Activated T-helper 2 cell treated with anti-CD3 and anti-CD28 coated beads, Interferon-gamma antibody, Interleukin-2, Interleukin-4, amounts not matched to agents 10 μg/mL and 5 μg/mL and 100 μg/mL, durations not matched to agents 14 hours and 24 hours and 36 hours (primary cell): Measurements from ENCODE around the gene FLNB. TPM values are rescaled to one million over a fixed set of nuclear protein-coding genes. Genes with fewer than 3 reads are reported as not detected.

Source experiments
- DNase-seq: peaks from one replicate; pipeline ENCODE4 v3.0.0; 2021; ENCODE audit warnings: low spot score
- H3K27ac Mint-ChIP-seq: one replicate; pipeline ENCODE4 v1.8.0; 2021; ENCODE audit warnings: mixed read lengths
- H3K27me3 Mint-ChIP-seq: one replicate; pipeline ENCODE4 v1.8.0; 2021; ENCODE audit warnings: low read depth, mixed read lengths
- H3K36me3 Mint-ChIP-seq: one replicate; pipeline ENCODE4 v1.8.0; 2021; ENCODE audit warnings: low read depth, mixed read lengths
- H3K4me1 Mint-ChIP-seq: one replicate; pipeline ENCODE4 v1.8.0; 2021; ENCODE audit warnings: low read depth, mixed read lengths
- H3K4me3 Mint-ChIP-seq: one replicate; pipeline ENCODE4 v1.8.0; 2021; ENCODE audit warnings: low read depth, mild to moderate bottlenecking, moderate library complexity, mixed read lengths
- H3K9me3 Mint-ChIP-seq: one replicate; pipeline ENCODE4 v1.8.0; 2021; ENCODE audit warnings: mixed read lengths
- intact Hi-C: fragments of 100-400 bp; cut with micrococcal nuclease; formaldehyde crosslinking; loops from one replicate; pipeline ENCODE4 v1.15.1; 2023
- total RNA-seq: library from RNA; stranded (reverse); gene quantifications from 2 replicates; pipeline ENCODE4 v1.2.3, GENCODE V29; 2022

FLNB gene
- total RNA-seq, 1 donor from 2014 or later, result 35.6 TPM

- Mint-ChIP-seq H3K9me3 (no peaks in the 10 kb centered on the region), H3K4me3 (no peak overlapping the region), H3K4me1 (no peaks in the 10 kb centered on the region), H3K27me3 (no peaks in the 10 kb centered on the region), H3K36me3 (peaks cover 25% of the 10 kb centered on the region), H3K27ac (no peak overlapping the region)
- intact Hi-C loops, result no loop called here
- no peak for DNase-seq
These were observed 142.0 kb downstream of the FLNB start for GRCh38 chr3:58150130-58150809.

GRCh38 chr3:58150810-58151199, 142.6 kb downstream of the FLNB start:
- no peak overlapping the region for H3K27ac Mint-ChIP-seq
- no peak for DNase-seq
- H3K36me3 Mint-ChIP-seq, result peaks cover 25% of the 10 kb centered on the region
- no peaks in the 10 kb centered on the region for H3K27me3 Mint-ChIP-seq
- intact Hi-C loops, result no loop called here
- H3K9me3 Mint-ChIP-seq, result no peaks in the 10 kb centered on the region
- H3K4me1 Mint-ChIP-seq, result no peaks in the 10 kb centered on the region
- H3K4me3 Mint-ChIP-seq, result no peak overlapping the region

DNA sequence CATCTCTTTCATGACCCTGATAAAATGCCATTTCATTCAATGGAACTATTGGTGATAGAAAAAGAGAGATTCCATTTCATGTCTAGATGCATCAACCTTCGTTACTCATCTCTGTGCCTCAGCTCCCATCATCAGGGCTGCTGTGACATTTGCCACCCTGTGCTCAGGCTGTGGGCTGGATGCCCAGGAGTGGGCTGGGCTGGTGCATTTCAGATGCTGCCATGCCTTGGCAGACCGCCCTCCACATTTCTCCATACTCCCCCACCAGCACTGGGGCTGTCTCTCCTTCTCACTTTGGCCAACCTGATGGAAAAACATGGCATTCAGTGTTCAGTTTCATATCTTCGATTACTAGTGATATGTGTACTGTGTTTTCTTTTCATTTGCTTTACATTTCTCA, 143.4 kb downstream of the FLNB start:
- H3K4me1 Mint-ChIP-seq, result no peaks in the 10 kb centered on the region
- no peak overlapping the region for H3K4me3 Mint-ChIP-seq
- intact Hi-C loops, result no loop called here

DNA sequence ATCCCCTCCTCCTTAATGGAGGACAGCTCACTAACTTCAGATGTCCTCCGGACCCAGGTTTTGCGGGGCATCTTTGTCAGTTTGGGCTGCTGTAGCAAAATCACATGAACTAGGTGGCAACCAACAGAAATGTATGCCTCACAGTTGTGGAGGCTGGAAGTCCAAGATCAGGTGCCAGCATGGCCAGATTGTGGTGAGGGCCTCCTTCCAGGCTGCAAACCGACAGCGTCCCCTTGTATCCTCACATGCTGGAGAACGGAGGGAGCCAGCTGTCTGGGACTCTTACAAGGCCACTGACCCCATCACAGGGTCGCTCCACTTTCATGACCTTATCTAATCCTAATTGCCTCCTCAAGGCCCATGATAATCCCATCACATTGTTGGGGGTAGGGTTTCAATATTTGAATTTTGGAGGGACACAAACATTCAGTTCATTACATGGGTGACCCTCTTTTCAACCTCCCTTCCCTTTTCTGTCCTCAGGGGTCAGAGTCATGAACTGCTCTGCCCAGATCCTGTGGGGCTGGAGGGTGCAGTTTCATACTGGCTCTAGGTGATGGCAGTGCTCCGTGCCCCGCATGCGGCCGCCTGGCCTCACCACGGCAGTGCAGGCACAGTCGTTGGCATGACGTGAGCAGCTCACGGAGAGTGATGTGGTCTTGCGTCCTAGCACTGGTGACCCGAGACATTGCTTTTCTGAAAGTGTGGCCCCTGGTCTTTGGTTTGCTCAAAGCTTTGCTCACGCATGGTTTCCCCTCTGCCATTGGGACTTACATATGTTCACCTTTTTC, 144.2 kb downstream of the FLNB start:
- peaks cover 25% of the 10 kb centered on the region for H3K36me3 Mint-ChIP-seq
- intact Hi-C loops, result no loop called here
- no peak for DNase-seq
- H3K4me3 Mint-ChIP-seq, result no peak overlapping the region
- H3K4me1 Mint-ChIP-seq, result no peaks in the 10 kb centered on the region
- H3K9me3 Mint-ChIP-seq, result no peaks in the 10 kb centered on the region
- no peaks in the 10 kb centered on the region for H3K27me3 Mint-ChIP-seq
- no peak overlapping the region for H3K27ac Mint-ChIP-seq

More for the DNA sequence above, 143.4 kb downstream of the FLNB start:
- Mint-ChIP-seq H3K27ac (no peak overlapping the region), H3K36me3 (peaks cover 25% of the 10 kb centered on the region), H3K27me3 (no peaks in the 10 kb centered on the region), H3K9me3 (no peaks in the 10 kb centered on the region)
- DNase-seq, result no peak

- H3K27ac Mint-ChIP-seq, result no peak overlapping the region
- no peak overlapping the region for H3K4me3 Mint-ChIP-seq
- no peaks in the 10 kb centered on the region for H3K9me3 Mint-ChIP-seq
- H3K4me1 Mint-ChIP-seq, result no peaks in the 10 kb centered on the region
- peaks cover 25% of the 10 kb centered on the region for H3K36me3 Mint-ChIP-seq
- DNase-seq, result no peak
- no peaks in the 10 kb centered on the region for H3K27me3 Mint-ChIP-seq
- intact Hi-C loops, result no loop called here
These were observed 145.1 kb downstream of the FLNB start for GRCh38 chr3:58153371-58153770.

GRCh38 chr3:58154626-58155449, 146.6 kb downstream of the FLNB start:
- Mint-ChIP-seq H3K4me3 (no peak overlapping the region), H3K9me3 (no peaks in the 10 kb centered on the region), H3K27me3 (no peaks in the 10 kb centered on the region), H3K36me3 (peaks cover 12% of the 10 kb centered on the region), H3K4me1 (no peaks in the 10 kb centered on the region), H3K27ac (no peak overlapping the region)
- intact Hi-C loops, result no loop called here
- no peak for DNase-seq

GRCh38 chr3:58155838-58156237, 147.6 kb downstream of the FLNB start:
- no peaks in the 10 kb centered on the region for H3K27me3 Mint-ChIP-seq
- H3K4me3 Mint-ChIP-seq, result no peak overlapping the region
- no peak overlapping the region for H3K27ac Mint-ChIP-seq
- H3K36me3 Mint-ChIP-seq, result peaks cover 13% of the 10 kb centered on the region
- DNase-seq, result no peak
- H3K9me3 Mint-ChIP-seq, result no peaks in the 10 kb centered on the region
- no peaks in the 10 kb centered on the region for H3K4me1 Mint-ChIP-seq
- intact Hi-C loops, result no loop called here

DNA sequence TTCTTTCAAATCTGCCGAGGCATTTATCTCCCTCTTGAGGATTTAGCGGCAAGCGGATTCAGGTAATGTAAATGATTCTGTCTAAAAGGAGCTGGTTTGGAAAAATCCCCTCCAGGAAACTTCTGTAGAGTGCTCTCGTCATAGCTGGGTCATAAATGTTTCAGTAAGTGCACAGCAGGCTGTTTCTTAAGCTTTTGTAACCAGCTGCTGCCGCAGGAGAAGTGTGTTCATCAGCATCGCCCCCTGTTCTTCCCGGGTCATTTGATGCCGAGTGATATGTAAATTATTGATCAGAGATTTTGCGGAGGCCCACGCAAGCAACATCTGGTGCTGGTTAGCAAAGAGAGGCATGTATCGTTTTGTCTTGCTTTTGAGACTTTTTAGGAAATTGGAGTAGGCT, 149.5 kb downstream of the FLNB start:
- no peak for DNase-seq
- Mint-ChIP-seq H3K4me3 (no peak overlapping the region), H3K9me3 (no peaks in the 10 kb centered on the region), H3K27ac (no peak overlapping the region), H3K36me3 (peaks cover 20% of the 10 kb centered on the region), H3K27me3 (no peaks in the 10 kb centered on the region), H3K4me1 (peaks cover 1% of the 10 kb centered on the region)
- intact Hi-C loops, result no loop called here

DNA sequence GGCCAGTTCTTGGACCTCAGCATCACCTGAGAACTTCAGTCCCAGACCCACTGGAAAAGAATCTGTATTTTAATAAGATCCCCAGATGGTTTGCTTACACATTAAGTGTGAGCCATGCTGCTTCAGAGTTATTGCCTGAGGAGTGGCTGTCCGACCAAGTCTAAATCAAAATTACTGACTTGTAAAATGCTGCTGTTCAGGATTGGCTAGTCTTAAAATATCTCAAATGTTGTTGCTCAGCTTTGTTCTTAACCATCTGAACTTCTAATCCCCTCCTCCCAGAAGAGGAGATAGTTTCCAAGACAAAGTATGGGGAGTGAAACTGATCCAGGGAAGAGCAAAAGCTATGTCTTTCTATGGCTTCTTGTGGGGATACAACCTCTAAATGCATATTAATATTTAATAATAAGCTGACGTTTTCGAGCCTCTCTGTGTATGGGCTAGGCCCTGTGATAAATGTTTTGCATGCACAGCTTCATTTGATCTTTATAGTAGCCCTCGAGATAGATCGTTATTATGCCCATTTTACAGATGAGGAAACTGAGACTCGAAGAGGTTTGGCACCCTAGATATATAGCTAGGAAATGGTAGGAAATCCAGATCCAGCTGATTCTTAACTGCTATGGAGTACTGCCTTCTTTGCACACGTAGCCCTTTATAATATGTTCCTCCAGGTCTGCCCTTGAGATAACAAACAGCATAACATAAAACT, 150.4 kb downstream of the FLNB start:
- Mint-ChIP-seq H3K9me3 (no peaks in the 10 kb centered on the region), H3K36me3 (peaks cover 20% of the 10 kb centered on the region), H3K4me3 (no peak overlapping the region), H3K4me1 (peaks cover 1% of the 10 kb centered on the region), H3K27me3 (no peaks in the 10 kb centered on the region), H3K27ac (no peak overlapping the region)
- DNase-seq, result no peak
- intact Hi-C loops, result no loop called here

- Mint-ChIP-seq H3K4me3 (no peak overlapping the region), H3K36me3 (peaks cover 20% of the 10 kb centered on the region)
These were observed 152.2 kb downstream of the FLNB start for GRCh38 chr3:58160399-58160798.

DNA sequence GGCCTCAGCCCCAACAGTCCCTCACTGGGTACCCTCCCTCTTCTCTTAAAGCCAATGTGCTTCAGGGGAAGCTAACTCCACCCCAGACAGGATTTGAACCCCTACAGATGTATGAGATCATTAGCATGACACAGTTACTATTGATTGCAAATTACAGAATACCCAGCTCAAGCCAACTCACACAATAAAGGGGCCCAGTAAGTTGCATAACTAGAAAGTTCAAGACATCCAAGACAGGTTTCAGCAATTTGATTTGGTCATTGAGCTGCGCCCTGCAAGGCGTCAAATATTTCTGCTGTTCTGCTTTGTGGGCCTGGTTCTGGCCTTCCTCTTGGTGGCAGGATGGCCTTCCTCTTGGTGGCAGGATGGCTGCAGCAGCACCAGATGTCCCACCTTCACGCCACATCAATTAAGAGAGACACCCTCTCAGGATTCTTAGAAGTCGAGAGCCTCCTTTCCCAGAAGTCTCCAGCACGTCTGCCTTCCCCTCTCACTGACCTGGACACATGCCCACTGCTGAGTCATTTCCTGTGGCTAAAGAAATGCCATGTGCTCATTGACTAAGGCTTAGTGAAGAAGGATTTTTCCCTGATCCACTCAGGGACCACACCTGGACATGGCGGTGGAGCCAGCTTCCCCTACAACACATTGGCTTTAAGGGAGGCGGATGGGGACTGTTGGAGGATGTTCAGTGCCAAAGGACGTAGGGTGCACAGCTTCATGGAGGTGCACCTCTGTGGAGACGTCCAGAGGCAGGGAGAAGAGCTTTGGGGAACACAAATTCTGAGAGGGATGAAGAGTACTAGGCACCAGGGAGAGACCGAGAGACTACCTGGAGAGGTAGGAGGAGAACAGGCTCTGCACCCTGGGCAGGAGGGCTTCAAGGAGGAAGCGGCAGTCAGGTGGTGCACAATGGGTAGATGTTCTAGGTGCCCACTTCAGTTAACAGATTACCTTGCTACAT, 153.5 kb downstream of the FLNB start:
- Mint-ChIP-seq H3K9me3 (no peaks in the 10 kb centered on the region), H3K4me1 (peaks cover 1% of the 10 kb centered on the region), H3K27ac (no peak overlapping the region), H3K27me3 (no peaks in the 10 kb centered on the region), H3K36me3 (peaks cover 20% of the 10 kb centered on the region), H3K4me3 (no peak overlapping the region)
- intact Hi-C loops, result no loop called here
- no peak for DNase-seq

More at GRCh38 chr3:58160399-58160798, 152.2 kb downstream of the FLNB start:
- H3K27ac Mint-ChIP-seq, result no peak overlapping the region
- H3K27me3 Mint-ChIP-seq, result no peaks in the 10 kb centered on the region
- DNase-seq, result no peak
- peaks cover 1% of the 10 kb centered on the region for H3K4me1 Mint-ChIP-seq
- no peaks in the 10 kb centered on the region for H3K9me3 Mint-ChIP-seq
- intact Hi-C loops, result no loop called here
